HEK293 (cell line): ENCODE measurements around the gene EIF4G3.
A peak's percentile ranks its signal among the peaks of the same experiment; 100 is the strongest.

ENCODE experiments used
- CTCF ChIA-PET: fragments of 350-600 bp; formaldehyde crosslinking; extraction: SDS; loops from one replicate; lab custom pipeline; 2021; ENCODE audit warnings: antibody characterized with exemption; lab: Yijun Ruan, JAX
- POLR2A ChIA-PET: fragments of 300-600 bp; formaldehyde crosslinking; extraction: SDS; loops from one replicate; lab custom pipeline; 2020; ENCODE audit warnings: antibody characterized with exemption, inconsistent platforms; lab: Yijun Ruan, JAX
- H3K27ac ChIP-seq: fragments of 200-500 bp; sonication (Bioruptor generic); 2 replicates; pipeline ENCODE4 v1.5.1; 2014; ENCODE audit warnings: low read depth, low read length, control low read depth, inconsistent platforms; ENCODE audit errors: extremely low read depth
- H3K36me3 ChIP-seq, 2 experiments: fragments of 200-500 bp in 1 of 2; sonication (Bioruptor generic) in 1 of 2; 1 replicate in 1 of 2; 2 replicates in 1 of 2; pipeline ENCODE4 v1.5.1; 2014 to 2017; ENCODE audit warnings: inconsistent platforms in 2 of 2, low read length in 2 of 2; ENCODE audit not compliant: control insufficient read depth in 2 of 2, insufficient read depth in 1 of 2
- H3K4me1 ChIP-seq: fragments of 200-500 bp; sonication (Bioruptor generic); 2 replicates; pipeline ENCODE4 v1.5.1; 2014; ENCODE audit warnings: mild to moderate bottlenecking, low read length, inconsistent platforms; ENCODE audit not compliant: control insufficient read depth, insufficient read depth
- H3K4me3 ChIP-seq: 2 replicates; pipeline ENCODE4 v1.5.1; 2011; ENCODE audit warnings: low read depth, mild to moderate bottlenecking, control low read depth, low read length, moderate library complexity
- H3K9me3 ChIP-seq: fragments of 200-500 bp; sonication (Bioruptor generic); 2 replicates; pipeline ENCODE4 v1.5.1; 2014; ENCODE audit warnings: low read depth, low read length, inconsistent platforms; ENCODE audit not compliant: control insufficient read depth, insufficient read depth
- EGR2 ChIP-seq: fragments of 450-650 bp; formaldehyde crosslinking; IDR thresholded peaks from 2 replicates; pipeline ENCODE4 v1.5.1; 2016; ENCODE audit warnings: low read depth, missing biosample characterization, missing genetic modification characterization
- ELK4 ChIP-seq: IDR thresholded peaks from 2 replicates; pipeline ENCODE4 v1.6.1; 2011; ENCODE audit warnings: mild to moderate bottlenecking, low read depth, low read length, borderline replicate concordance
- GLI2 ChIP-seq: fragments of 450-650 bp; formaldehyde crosslinking; IDR thresholded peaks from 2 replicates; pipeline ENCODE4; 2017; ENCODE audit warnings: missing biosample characterization, missing genetic modification characterization, low read depth, borderline replicate concordance
- MZF1 ChIP-seq: fragments of 450-650 bp; formaldehyde crosslinking; IDR thresholded peaks from 2 replicates; pipeline ENCODE4 v1.5.1; 2017; ENCODE audit warnings: missing biosample characterization, missing genetic modification characterization, borderline replicate concordance
- PRDM1 ChIP-seq: fragments of 450-650 bp; formaldehyde crosslinking; IDR thresholded peaks from 2 replicates; pipeline ENCODE4; 2016; ENCODE audit warnings: missing biosample characterization, missing genetic modification characterization
- PRDM6 ChIP-seq: fragments of 450-650 bp; formaldehyde crosslinking; IDR thresholded peaks from 2 replicates; pipeline ENCODE4 v1.5.1; 2017; ENCODE audit warnings: missing biosample characterization, missing genetic modification characterization
- TSHZ1 ChIP-seq: fragments of 450-650 bp; formaldehyde crosslinking; IDR thresholded peaks from 2 replicates; pipeline ENCODE4 v1.5.1; 2016; ENCODE audit warnings: missing biosample characterization, missing genetic modification characterization, borderline replicate concordance
- WT1 ChIP-seq: fragments of 450-650 bp; formaldehyde crosslinking; IDR thresholded peaks from 2 replicates; pipeline ENCODE4 v1.5.1; 2016; ENCODE audit warnings: missing biosample characterization, missing genetic modification characterization
- YY1 ChIP-seq: fragments of 450-650 bp; formaldehyde crosslinking; IDR thresholded peaks from 2 replicates; pipeline ENCODE4 v1.5.1; 2018; ENCODE audit warnings: missing biosample characterization, missing genetic modification characterization
- ZBTB17 ChIP-seq: fragments of 450-650 bp; formaldehyde crosslinking; IDR thresholded peaks from 2 replicates; pipeline ENCODE4 v1.5.1; 2016; ENCODE audit warnings: missing biosample characterization, missing genetic modification characterization
- ZNF138 ChIP-seq: fragments of 450-650 bp; formaldehyde crosslinking; IDR thresholded peaks from 2 replicates; pipeline ENCODE4 v1.5.1; 2016; ENCODE audit warnings: missing biosample characterization, missing genetic modification characterization, borderline replicate concordance
- ZNF2 ChIP-seq: fragments of 450-650 bp; formaldehyde crosslinking; IDR thresholded peaks from 2 replicates; pipeline ENCODE4 v1.5.1; 2016; ENCODE audit warnings: missing biosample characterization, missing genetic modification characterization
- ZNF433 ChIP-seq: fragments of 450-650 bp; formaldehyde crosslinking; IDR thresholded peaks from 2 replicates; pipeline ENCODE4 v1.5.1; 2016; ENCODE audit warnings: missing biosample characterization, missing genetic modification characterization, low read depth
- ZNF530 ChIP-seq: fragments of 450-650 bp; formaldehyde crosslinking; IDR thresholded peaks from 2 replicates; pipeline ENCODE4 v1.5.1; 2016; ENCODE audit warnings: low read depth, missing biosample characterization, missing genetic modification characterization
- ZNF629 ChIP-seq: fragments of 450-650 bp; formaldehyde crosslinking; IDR thresholded peaks from 2 replicates; pipeline ENCODE4 v1.5.1; 2017; ENCODE audit warnings: missing biosample characterization, missing genetic modification characterization
- ZNF843 ChIP-seq: fragments of 450-650 bp; formaldehyde crosslinking; IDR thresholded peaks from 2 replicates; pipeline ENCODE4 v1.5.1; 2016; ENCODE audit warnings: missing biosample characterization, missing genetic modification characterization
- TF ChIP-seq, protein P1 (sequence below): sonication (generic); formaldehyde crosslinking; IDR thresholded peaks from 2 replicates; pipeline ENCODE4 v1.8.1; 2022; ENCODE audit warnings: mild to moderate bottlenecking, moderate library complexity, missing genetic modification reagents
- TF ChIP-seq, protein P2 (sequence below): fragments of 450-650 bp; formaldehyde crosslinking; IDR thresholded peaks from 2 replicates; pipeline ENCODE4 v1.5.1; 2016; ENCODE audit warnings: missing biosample characterization, missing genetic modification characterization

EIF4G3 gene

DNA sequence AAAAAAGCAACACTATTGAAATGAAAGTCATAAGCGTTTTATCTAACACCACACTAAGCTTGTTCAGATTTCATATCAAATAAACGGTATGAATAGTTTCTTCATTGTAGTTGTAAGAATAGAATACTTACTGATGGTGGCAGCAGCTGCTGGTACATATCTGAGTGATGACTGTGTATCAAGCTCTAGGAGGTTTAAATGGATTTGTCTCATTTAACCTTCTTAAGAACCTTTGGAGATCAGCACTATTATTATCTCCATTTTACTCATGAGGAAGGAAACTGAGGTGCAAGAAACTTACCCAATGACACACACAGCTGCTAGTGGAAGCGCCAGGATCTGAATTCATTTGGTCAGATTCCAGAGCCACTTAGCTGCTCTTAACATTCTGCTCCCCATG, 104.0 kb downstream of the EIF4G3 start:
- no peak for TF ChIP-seq ZNF138
- TF ChIP-seq, protein P1, sequence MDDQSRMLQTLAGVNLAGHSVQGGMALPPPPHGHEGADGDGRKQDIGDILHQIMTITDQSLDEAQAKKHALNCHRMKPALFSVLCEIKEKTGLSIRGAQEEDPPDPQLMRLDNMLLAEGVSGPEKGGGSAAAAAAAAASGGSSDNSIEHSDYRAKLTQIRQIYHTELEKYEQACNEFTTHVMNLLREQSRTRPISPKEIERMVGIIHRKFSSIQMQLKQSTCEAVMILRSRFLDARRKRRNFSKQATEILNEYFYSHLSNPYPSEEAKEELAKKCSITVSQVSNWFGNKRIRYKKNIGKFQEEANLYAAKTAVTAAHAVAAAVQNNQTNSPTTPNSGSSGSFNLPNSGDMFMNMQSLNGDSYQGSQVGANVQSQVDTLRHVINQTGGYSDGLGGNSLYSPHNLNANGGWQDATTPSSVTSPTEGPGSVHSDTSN (CRISPR knock-in tag), result no peak
- no peak for TF ChIP-seq ZNF2
- TF ChIP-seq MZF1 (tag by site-specific recombination), result no peak
- TF ChIP-seq, all 188 proteins: peak for 0
- Histone ChIP-seq H3K4me1 (peaks cover 24% of the 10 kb centered on the region), H3K36me3 (peaks cover 0 to 13% of the 10 kb centered on the region in 2 experiments; a peak in 2 of 3 replicates), H3K4me3 (no peak overlapping the region), H3K27ac (no peak overlapping the region), H3K9me3 (no peaks in the 10 kb centered on the region)
- POLR2A ChIA-PET, result interaction anchor here (1.1 kb wide), 1 partner anchor 286 kb away, joined by 3 read pairs; no protein-coding TSS in a partner anchor
- CTCF ChIA-PET, result interaction anchor here (0.6 to 0.8 kb wide), 3 partner anchors 64 to 160 kb away, joined by 3 to 5 read pairs (median 5); no protein-coding TSS in a partner anchor

GRCh38 chr1:21069549-21069948, 107.1 kb downstream of the EIF4G3 start:
- H3K27ac ChIP-seq, result peak overlapping the region; percentile 26; the same call in 1 of the 2 replicates
- ChIA-PET CTCF (interaction anchor here (0.6 to 1.4 kb wide), 3 partner anchors 82 to 126 kb away, joined by 3 to 10 read pairs (median 9); no protein-coding TSS in a partner anchor), POLR2A (interaction anchor here (1.0 kb wide), 1 partner anchor 47 kb away, joined by 4 read pairs; no protein-coding TSS in a partner anchor)
- peaks cover 41% of the 10 kb centered on the region for H3K4me1 ChIP-seq
- no peak for TF ChIP-seq YY1 (tag by site-specific recombination)
- peak; percentile 31 for TF ChIP-seq ZNF629
- TF ChIP-seq PRDM6 (tag by site-specific recombination), result peak; percentile 80
- H3K36me3 ChIP-seq, result peaks cover 0 to 13% of the 10 kb centered on the region in 2 experiments; a peak in 1 of 3 replicates
- H3K4me3 ChIP-seq, result no peak overlapping the region
- no peaks in the 10 kb centered on the region for H3K9me3 ChIP-seq

- ChIA-PET POLR2A (interaction anchor here (1.0 kb wide), 1 partner anchor 46 kb away, joined by 4 read pairs; no protein-coding TSS in a partner anchor), CTCF (interaction anchor here (0.6 to 1.4 kb wide), 2 partner anchors 81 to 126 kb away, joined by 3 to 10 read pairs; no protein-coding TSS in a partner anchor)
- TF ChIP-seq ZNF843 (tag by site-specific recombination) (peak; percentile 79), ZNF433 (no peak), WT1 (tag by site-specific recombination) (0 out of 2 replicates have a peak, but pooled peaks have one; percentile 23), ZNF530 (tag by site-specific recombination) (no peak), GLI2 (tag by site-specific recombination) (no peak), ZNF629 (peak; percentile 52), ZBTB17 (tag by site-specific recombination) (peak; percentile 74), PRDM1 (tag by site-specific recombination) (no peak), EGR2 (tag by site-specific recombination) (peak; percentile 66; the same call in 1 of the 2 replicates), TSHZ1 (tag by site-specific recombination) (peak; percentile 55; the same call in 1 of the 2 replicates), ZNF2 (no peak), ELK4 (no peak)
- TF ChIP-seq, protein P2, sequence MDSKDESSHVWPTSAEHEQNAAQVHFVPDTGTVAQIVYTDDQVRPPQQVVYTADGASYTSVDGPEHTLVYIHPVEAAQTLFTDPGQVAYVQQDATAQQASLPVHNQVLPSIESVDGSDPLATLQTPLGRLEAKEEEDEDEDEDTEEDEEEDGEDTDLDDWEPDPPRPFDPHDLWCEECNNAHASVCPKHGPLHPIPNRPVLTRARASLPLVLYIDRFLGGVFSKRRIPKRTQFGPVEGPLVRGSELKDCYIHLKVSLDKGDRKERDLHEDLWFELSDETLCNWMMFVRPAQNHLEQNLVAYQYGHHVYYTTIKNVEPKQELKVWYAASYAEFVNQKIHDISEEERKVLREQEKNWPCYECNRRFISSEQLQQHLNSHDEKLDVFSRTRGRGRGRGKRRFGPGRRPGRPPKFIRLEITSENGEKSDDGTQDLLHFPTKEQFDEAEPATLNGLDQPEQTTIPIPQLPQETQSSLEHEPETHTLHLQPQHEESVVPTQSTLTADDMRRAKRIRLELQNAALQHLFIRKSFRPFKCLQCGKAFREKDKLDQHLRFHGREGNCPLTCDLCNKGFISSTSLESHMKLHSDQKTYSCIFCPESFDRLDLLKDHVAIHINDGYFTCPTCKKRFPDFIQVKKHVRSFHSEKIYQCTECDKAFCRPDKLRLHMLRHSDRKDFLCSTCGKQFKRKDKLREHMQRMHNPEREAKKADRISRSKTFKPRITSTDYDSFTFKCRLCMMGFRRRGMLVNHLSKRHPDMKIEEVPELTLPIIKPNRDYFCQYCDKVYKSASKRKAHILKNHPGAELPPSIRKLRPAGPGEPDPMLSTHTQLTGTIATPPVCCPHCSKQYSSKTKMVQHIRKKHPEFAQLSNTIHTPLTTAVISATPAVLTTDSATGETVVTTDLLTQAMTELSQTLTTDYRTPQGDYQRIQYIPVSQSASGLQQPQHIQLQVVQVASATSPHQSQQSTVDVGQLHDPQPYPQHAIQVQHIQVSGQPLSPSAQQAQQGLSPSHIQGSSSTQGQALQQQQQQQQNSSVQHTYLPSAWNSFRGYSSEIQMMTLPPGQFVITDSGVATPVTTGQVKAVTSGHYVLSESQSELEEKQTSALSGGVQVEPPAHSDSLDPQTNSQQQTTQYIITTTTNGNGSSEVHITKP (tag by site-specific recombination), result peak; percentile 30; the same call in 1 of the 2 replicates
Measured at GRCh38 chr1:21068937-21069336, 107.8 kb downstream of the EIF4G3 start.

More at GRCh38 chr1:21068937-21069336, 107.8 kb downstream of the EIF4G3 start:
- H3K4me3 ChIP-seq, result no peak overlapping the region
- H3K9me3 ChIP-seq, result no peaks in the 10 kb centered on the region
- H3K27ac ChIP-seq, result no peak overlapping the region
- peaks cover 44% of the 10 kb centered on the region for H3K4me1 ChIP-seq
- H3K36me3 ChIP-seq, result peaks cover 0 to 10% of the 10 kb centered on the region in 2 experiments; a peak in 1 of 3 replicates
